Lower lobe of right lung (tissue), 2 donors: Measurements from ENCODE around the gene FMNL2. TPM values are rescaled to one million over a fixed set of nuclear protein-coding genes. Genes with fewer than 3 reads are reported as not detected.

Experiments
- ATAC-seq, 2 donors: fragments of 200-7000 bp; cut with Tn5 transposase; one replicate each; pipeline ENCODE4 v1.9.1; 2020 to 2022; ENCODE audit warnings: mild to moderate bottlenecking in 2 of 2, moderate library complexity in 2 of 2
- DNase-seq: peaks from one replicate; pipeline ENCODE4 v3.0.0-alpha.2; 2020
- H3K27ac ChIP-seq: fragments of 200-600 bp; one replicate; pipeline ENCODE4 v1.8.0; 2022
- H3K27me3 ChIP-seq: fragments of 200-600 bp; one replicate; pipeline ENCODE4 v1.8.0; 2022; ENCODE audit warnings: low read depth
- H3K36me3 ChIP-seq: fragments of 200-600 bp; one replicate; pipeline ENCODE4 v1.8.0; 2022; ENCODE audit warnings: mild to moderate bottlenecking
- H3K4me1 ChIP-seq: fragments of 200-600 bp; one replicate; pipeline ENCODE4 v1.8.0; 2022
- H3K4me3 ChIP-seq: fragments of 200-600 bp; one replicate; pipeline ENCODE4 v1.8.0; 2022; ENCODE audit warnings: mild to moderate bottlenecking
- H3K9me3 ChIP-seq: fragments of 200-600 bp; one replicate; pipeline ENCODE4 v1.8.0; 2022
- intact Hi-C: fragments of 100-400 bp; cut with DNase I; formaldehyde crosslinking; loops from one replicate; pipeline ENCODE4 v1.11.0; 2022
- total RNA-seq: library from RNA; stranded (reverse); fragmentation: NEBNext Ultra II Directional; extraction: Animal tissue kit (Norgen Biotek cat#: 25700); gene quantifications from one replicate; pipeline ENCODE4 v1.2.1, GENCODE V29; 2021
- TF ChIP-seq, protein P1 (sequence below): fragments of 200-600 bp; IDR thresholded peaks from one replicate; pipeline ENCODE4 v1.8.0; 2022; ENCODE audit warnings: antibody characterized with exemption, mild to moderate bottlenecking
- donor health status: DM: no; HTN: yes; CAD: no; lungs with severe emphysema.

Gene FMNL2
- total RNA-seq, 1 donor from 2014 or later: 77.9 TPM

DNA sequence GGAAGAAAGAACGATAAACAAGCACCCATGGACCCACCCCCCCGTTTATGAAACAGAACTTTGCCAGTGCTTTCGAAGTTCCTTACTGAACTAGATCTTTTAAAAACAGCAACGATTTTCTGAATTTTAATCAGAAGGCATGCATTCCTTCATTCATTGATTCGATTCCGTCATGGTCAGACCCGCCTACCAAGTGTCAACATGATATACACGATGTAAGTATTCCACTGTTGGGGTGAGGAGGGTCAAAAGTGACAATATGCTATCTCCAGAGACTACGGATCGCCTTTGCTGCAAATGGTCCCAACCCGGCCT, 316 bp upstream of the FMNL2 start:
- no peaks in the 10 kb centered on the region for H3K27me3 ChIP-seq
- H3K36me3 ChIP-seq: no peaks in the 10 kb centered on the region
- H3K27ac ChIP-seq: peak overlapping the region; percentile 81
- intact Hi-C loops: no loop called here
- no peak for DNase-seq
- H3K9me3 ChIP-seq: no peaks in the 10 kb centered on the region
- TF ChIP-seq, protein P1, sequence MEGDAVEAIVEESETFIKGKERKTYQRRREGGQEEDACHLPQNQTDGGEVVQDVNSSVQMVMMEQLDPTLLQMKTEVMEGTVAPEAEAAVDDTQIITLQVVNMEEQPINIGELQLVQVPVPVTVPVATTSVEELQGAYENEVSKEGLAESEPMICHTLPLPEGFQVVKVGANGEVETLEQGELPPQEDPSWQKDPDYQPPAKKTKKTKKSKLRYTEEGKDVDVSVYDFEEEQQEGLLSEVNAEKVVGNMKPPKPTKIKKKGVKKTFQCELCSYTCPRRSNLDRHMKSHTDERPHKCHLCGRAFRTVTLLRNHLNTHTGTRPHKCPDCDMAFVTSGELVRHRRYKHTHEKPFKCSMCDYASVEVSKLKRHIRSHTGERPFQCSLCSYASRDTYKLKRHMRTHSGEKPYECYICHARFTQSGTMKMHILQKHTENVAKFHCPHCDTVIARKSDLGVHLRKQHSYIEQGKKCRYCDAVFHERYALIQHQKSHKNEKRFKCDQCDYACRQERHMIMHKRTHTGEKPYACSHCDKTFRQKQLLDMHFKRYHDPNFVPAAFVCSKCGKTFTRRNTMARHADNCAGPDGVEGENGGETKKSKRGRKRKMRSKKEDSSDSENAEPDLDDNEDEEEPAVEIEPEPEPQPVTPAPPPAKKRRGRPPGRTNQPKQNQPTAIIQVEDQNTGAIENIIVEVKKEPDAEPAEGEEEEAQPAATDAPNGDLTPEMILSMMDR: no peak
- peaks cover 18% of the 10 kb centered on the region for H3K4me1 ChIP-seq
- ATAC-seq: no peak
- peak overlapping the region; percentile 93 for H3K4me3 ChIP-seq

DNA sequence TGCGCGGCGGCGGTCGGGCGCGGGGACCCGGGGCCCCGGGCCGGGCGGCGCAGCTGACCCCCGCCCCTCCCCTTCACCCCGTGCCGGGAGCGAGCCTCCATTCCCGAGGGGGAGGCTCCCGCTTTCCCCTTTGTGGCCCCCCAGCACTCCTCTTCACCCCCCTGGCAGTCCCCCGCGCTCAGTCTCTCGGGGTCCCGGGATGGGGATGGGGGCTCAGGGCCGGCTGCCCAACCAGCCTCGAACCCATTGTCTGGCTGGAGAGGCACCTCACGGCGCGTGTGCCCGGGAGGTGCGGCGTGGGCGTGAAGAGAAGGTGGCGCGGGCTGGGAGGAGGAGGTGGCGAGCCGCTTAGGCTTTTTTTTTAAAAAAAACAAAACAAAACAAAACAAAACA, 748 bp downstream of the FMNL2 start:
- ATAC-seq (peak; percentile 37 to 46), DNase-seq (peak; percentile 48)
- intact Hi-C loops: no loop called here

DNA sequence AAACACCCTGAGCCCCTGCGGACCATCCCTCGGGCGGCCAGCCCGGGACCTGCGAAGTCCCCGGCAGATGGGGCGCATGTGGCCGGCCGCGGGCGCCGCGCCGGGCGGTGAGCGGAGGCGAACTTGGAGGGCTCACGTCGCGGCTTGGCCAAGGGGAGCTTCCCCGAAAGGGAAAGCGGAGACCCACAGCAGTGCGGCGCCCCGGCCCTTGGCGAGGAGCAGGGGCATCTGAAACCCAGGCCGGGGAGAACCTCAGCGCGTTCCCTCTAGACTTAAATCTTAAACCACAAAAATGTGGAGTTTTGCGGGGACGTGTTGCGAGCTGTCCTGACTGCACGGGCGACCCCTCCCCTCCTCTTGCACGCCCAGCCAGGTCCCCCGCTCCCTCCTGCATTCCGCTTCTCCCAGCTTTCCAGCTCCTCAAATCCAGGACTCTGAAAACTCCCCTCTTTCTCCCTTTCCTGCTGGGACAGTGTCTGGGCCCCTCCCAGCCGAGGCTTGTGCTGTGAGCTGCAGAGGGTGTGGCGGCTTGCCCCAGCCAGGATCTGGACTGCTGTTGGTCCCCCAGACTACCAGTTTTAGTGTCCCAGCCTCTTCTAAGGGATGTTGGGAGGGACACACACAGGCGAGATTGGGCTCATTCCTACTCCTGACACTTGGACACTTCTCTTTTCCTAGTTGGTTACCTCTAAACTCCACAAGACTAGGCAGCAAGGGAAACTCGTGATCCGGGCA, 1.3 kb downstream of the FMNL2 start:
- peaks cover 26% of the 10 kb centered on the region for H3K4me1 ChIP-seq
- intact Hi-C loops: no loop called here
- no peaks in the 10 kb centered on the region for H3K9me3 ChIP-seq
- peak overlapping the region; percentile 81 for H3K27ac ChIP-seq
- TF ChIP-seq, protein P1: no peak
- H3K36me3 ChIP-seq: no peaks in the 10 kb centered on the region
- H3K4me3 ChIP-seq: peak overlapping the region; percentile 93
- H3K27me3 ChIP-seq: no peaks in the 10 kb centered on the region
- peak; percentile 72 for DNase-seq
- peak; percentile 70 to 73 for ATAC-seq

More for the DNA sequence above, 748 bp downstream of the FMNL2 start:
- Histone ChIP-seq H3K9me3 (no peaks in the 10 kb centered on the region), H3K4me3 (peak overlapping the region; percentile 93), H3K4me1 (peaks cover 26% of the 10 kb centered on the region), H3K27me3 (no peaks in the 10 kb centered on the region), H3K27ac (peak overlapping the region; percentile 81), H3K36me3 (no peaks in the 10 kb centered on the region)
- TF ChIP-seq, protein P1: no peak

DNA sequence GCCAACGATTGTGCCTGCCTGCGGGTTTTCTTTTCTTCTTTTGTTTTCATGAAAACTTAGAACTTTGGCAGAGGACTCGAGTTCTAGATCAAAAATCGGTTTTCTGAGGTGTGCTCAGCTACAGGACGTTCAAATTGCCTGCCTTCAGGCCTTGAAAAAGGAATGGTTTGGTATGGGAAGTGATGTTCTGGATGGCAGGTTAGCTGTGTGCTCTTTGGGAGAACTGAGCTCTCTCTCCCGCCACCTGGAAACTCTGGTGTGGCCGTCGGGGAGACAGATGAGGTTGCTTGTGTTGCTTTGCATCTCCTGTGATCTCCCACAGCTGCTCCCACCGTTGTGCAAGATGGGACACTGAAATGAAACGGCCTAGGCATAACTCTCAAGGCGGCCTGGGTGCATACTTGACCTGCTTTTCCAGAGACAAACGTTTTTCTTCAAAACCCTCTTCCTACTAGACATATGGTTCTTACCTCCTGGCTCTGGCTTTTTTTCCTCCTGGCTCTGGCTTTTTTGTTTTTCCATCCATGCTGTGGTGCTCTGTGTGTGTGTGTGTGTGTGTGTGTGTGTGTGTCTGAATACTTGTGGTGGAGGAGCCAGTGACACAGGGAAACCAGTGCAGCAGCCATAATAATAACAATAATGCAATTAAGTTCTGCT, 2.0 kb downstream of the FMNL2 start:
- ATAC-seq: peak in 1 of 2 donors; percentile 2
- Histone ChIP-seq H3K4me1 (peaks cover 32% of the 10 kb centered on the region), H3K36me3 (no peaks in the 10 kb centered on the region), H3K27me3 (no peaks in the 10 kb centered on the region), H3K4me3 (peak overlapping the region; percentile 93), H3K27ac (peak overlapping the region; percentile 81), H3K9me3 (no peaks in the 10 kb centered on the region)
- TF ChIP-seq, protein P1: no peak
- intact Hi-C loops: no loop called here
- DNase-seq: no peak

DNA sequence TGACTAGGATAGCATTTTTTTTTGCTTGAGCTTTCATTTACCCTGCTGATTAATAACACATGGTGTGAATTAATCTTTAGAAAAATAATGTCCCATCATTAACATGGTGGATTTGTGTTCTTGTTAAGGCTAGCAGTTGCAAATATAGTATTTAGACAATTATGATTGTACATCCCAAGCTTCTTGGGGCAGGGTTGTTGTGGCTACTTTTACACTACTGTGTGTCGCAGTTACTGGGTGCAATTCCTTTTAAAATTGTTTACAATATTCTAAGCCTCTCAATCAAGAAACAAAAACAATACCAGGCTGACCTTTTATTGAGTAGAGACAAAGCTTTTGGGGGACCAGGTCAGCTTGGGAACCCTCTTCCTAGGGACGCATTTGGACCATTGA, 2.5 kb downstream of the FMNL2 start:
- H3K36me3 ChIP-seq: no peaks in the 10 kb centered on the region
- H3K9me3 ChIP-seq: no peaks in the 10 kb centered on the region
- no peaks in the 10 kb centered on the region for H3K27me3 ChIP-seq
- H3K4me3 ChIP-seq: peak overlapping the region; percentile 93
- peak overlapping the region; percentile 81 for H3K27ac ChIP-seq
- H3K4me1 ChIP-seq: peaks cover 37% of the 10 kb centered on the region
- no peak for DNase-seq
- no peak for ATAC-seq
- intact Hi-C loops: no loop called here
- TF ChIP-seq, protein P1: no peak
